ENCODE measurements around the gene WNT2B.

Gene WNT2B

DNA sequence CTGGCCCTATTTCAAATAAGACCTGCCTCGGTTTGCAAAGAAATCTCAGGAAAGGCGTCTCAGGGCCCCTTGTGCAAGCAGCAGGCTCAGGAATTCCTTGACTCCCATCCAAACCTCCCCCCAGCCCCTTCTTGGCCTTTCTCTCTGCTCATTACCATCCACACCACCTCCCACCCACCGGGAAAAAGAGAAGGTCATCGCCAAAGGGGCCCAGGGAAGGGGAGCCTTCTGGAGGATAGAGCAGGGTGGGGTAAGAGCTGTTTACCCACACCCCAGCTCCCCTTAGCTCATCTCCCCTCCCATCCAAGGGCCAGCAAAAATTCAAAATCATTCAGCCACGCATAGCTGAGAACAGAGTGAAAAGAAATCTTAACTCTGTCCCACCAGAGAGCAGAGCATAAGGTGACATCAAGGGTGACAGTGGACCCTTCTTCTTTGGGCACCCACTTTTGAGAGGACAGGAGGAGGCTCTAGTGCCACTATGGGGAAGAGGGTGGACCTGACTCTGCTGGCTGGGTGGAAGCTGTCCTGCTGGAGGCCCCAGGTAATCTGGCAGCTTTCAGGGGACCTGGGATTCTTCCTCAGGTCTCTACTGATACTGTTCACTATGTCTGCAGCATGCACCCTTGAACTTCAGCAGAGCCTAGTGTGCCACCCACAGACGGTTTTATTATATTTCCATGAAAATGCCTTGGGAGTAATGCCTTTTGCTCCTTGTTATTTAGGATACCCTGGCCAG, 3.9 kb upstream of the WNT2B start:
- DNase-seq (ENCODE audit: low read depth in 2 of 2), result no peak

GRCh38 chr1:112505400-112505785, 3.4 kb upstream of the WNT2B start:
- DNase-seq (ENCODE audit: low read depth in 2 of 2), result no peak

- DNase-seq (ENCODE audit: low read depth in 2 of 2), result no peak
Measured at GRCh38 chr1:112505878-112506277, 2.9 kb upstream of the WNT2B start.

GRCh38 chr1:112506306-112506705, 2.5 kb upstream of the WNT2B start:
- DNase-seq (ENCODE audit: low read depth in 2 of 2), result no peak

GRCh38 chr1:112506731-112507130, 2.0 kb upstream of the WNT2B start:
- DNase-seq (ENCODE audit: low read depth in 2 of 2), result no peak

DNA sequence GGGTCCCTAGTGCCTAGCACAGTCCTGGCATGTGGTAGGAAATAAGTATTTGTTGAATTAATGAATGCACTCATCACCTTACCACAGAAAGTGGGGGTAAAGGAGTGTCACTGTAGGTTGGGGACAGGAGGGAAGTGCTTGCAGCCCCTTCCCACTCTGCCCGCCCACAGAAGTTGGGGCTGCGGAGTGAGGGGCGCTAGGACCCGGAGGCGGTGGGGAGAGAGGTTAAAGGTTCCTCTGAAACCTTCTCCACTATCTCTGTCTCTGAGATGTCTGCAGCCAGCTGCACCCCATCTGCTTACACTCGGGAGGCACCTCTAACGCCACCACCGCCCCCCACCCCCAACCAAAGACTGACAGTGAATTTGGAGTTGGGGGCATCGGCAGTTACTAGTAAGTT, 1.4 kb upstream of the WNT2B start:
- no peak for DNase-seq (ENCODE audit: low read depth in 2 of 2)

DNA sequence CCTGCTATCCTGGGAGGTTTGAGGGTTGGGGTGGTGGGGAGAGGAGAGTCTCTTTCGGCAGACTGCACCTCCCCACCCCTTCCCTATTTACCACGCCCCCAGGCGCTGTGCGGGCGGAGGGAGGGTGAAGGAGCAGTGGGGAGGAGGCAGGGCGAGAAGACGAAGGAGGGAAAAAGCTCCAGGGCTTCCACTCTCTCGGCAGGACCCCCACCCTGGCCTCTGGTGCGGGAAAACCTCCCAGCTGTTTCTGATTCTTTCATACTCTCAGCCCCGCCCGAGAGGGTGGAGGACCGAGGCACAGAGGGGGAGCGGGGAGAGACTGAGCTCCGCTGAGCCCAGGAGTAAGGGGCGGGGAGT, 866 bp upstream of the WNT2B start:
- no peak for DNase-seq (ENCODE audit: low read depth in 2 of 2)

DNA sequence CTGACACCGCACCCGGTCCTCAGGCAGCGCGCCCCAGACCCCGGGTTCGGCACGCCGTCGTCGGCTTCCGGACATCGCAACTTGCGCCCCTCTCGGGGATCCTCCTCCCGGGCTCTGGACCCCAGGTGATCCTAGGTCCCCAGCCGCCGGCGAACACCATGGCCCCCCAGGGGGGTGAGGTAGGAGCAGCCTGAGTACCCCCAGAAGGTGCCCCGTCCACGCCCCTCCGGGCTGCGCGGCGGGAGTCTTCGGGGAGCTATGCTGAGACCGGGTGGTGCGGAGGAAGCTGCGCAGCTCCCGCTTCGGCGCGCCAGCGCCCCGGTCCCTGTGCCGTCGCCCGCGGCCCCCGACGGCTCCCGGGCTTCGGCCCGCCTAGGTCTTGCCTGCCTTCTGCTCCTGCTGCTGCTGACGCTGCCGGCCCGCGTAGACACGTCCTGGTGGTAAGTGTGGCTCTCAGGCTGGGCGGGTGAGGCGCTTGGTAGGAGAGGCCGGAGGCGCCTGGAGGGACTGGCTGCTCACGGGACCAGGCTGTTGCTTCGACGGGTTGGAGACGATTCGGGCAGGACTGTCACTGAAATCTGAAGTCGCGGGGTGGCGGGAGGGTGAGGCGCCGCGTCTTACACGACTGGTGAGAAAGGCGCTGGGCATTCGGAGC, 367 bp downstream of the WNT2B start:
- no peak for DNase-seq (ENCODE audit: low read depth in 2 of 2)

DNA sequence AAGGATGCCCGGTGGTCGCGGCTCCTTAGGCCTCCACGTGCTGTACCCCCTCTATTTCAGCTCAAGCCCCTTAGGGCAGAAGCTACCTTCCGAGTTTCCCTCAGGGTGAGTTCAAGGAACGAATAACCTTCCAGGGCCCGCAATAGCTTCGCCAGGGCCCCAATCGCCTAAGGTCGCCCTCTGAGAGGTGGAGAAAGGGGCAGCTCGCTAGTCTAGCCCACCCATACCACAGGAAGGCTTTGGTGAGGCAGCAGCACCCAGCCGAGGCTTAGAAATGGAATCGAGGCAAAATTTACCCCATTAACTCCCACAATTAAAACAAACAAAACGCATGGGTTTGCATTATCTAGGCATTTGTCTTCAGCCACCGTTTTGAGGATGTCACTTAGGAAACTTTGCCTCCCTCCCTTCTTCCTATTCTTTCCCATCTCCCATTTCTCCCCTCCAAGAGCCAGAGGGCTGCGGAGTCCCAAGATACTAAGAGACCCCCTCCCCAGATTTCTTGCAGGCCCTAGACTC, 954 bp downstream of the WNT2B start:
- DNase-seq (ENCODE audit: low read depth in 2 of 2), result no peak

DNA sequence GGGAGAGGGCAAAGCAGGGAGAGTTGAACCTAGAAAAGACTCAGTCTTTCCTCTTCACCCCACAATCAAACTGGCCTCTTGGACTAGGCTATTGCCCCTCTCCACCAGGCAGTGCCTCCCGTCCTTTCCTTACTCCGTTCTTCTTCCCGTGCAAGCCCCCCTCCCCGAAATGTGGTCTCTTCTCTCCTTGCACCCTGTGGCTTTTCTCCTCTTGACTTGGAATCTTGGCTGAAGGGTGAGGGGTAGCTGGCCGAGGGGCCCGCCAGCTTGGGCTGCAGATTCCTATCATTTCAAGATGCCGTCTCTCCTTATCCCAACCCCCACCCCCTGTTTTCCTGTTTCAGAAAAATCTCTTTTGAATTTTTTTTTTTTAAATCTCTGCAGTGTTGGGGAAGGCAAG, 1.6 kb downstream of the WNT2B start:
- no peak for DNase-seq (ENCODE audit: low read depth in 2 of 2)

GRCh38 chr1:112511897-112512296, 3.1 kb downstream of the WNT2B start:
- no peak for DNase-seq (ENCODE audit: low read depth in 2 of 2)

DNA sequence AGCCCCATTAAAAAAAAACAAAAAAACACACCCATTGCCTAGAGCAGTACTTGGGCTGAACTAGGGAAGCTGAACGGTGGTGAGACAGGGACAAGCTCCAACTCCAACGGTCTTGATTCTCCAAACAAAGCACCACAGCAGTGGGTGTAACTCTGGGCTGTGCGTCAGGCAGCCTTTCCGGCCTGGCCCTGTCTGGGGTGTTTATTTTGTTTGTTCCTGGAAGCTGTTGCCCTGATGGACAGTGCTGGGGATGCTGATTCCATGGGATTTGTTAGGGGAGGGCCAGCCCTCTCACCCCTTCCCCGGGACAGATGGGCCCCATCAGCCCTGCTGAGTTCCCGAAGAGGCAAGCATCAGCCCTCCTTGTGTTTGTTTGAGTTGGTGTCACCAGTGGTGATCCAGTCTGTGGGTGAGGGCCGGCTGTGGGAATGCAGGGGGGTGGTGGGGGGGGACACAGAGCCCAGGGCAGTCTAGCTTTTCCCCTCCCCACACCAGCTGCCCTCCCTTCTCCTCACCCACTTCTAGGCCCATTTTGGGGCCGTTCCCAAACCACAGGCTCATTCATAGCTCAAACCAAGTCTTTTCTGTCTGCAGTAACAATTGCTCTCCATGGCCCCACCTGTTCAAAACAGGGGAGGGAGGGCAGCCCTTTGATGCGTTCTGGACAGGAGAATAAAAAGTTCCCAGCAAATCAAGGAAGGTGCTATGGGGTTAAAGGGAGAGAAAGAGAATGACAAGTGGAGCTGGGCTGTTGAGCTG, 4.5 kb downstream of the WNT2B start:
- DNase-seq (ENCODE audit: low read depth in 2 of 2), result no peak

DNA sequence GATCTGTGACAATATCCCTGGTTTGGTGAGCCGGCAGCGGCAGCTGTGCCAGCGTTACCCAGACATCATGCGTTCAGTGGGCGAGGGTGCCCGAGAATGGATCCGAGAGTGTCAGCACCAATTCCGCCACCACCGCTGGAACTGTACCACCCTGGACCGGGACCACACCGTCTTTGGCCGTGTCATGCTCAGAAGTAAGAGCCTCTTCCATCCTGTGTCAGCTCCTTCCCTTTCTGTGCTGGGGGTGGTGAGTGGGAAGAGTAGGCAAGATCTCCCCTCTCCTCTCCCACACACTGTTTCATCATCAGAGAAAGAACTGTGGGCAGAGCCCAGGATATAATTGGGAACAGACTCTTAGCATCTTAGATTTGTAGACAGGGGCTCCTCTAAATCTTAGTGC, 6.1 kb downstream of the WNT2B start:
- DNase-seq (ENCODE audit: low read depth in 2 of 2), result no peak

- DNase-seq (ENCODE audit: low read depth in 2 of 2), result no peak
Measured at GRCh38 chr1:112515311-112516009, 6.7 kb downstream of the WNT2B start.

- no peak for DNase-seq (ENCODE audit: low read depth in 2 of 2)
Measured at GRCh38 chr1:112516141-112516540, 7.4 kb downstream of the WNT2B start.

GRCh38 chr1:112517231-112517630, 8.5 kb downstream of the WNT2B start:
- DNase-seq (ENCODE audit: low read depth in 2 of 2), result no peak

DNA sequence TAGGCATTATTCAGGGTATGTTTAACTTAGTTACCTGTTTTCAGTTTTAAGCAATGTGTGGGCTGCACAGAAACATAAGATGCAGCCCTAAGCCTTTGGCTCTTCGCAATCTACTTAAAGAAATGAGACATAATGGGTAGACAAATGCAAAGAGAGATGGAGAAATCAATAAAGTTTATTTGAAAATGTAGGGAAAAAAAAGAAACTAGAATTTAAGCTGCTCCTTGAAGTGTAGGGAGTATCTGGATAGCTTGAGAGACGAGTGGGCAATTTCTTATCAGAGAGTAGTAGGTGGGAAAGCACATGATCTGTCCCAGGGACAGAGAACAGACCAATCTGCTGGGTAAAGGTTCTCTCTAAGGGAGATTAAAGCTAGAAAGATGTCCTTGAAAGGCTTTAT, 8.9 kb downstream of the WNT2B start:
- no peak for DNase-seq (ENCODE audit: low read depth in 2 of 2)

DNA sequence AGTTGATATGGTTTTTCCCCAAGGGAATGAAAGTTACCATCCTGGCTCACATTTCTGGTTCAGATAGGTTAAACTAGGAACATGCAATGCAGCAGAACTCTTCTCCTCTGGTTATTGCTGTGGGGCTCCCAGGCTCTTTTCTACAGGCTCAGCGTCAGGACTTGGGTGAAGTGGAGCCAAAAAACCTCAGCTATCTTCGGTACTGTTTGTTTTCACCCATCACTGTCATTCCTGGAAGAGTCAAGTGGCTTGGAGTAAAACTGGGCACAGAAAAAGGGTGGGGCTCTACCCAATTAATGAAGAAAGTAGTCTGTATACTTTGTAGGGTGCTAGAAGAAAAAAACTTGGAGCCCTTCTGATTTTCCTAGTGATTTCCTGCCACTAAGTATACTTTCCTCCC, 9.4 kb downstream of the WNT2B start:
- DNase-seq (ENCODE audit: low read depth in 2 of 2), result no peak

GRCh38 chr1:112520166-112520565, 11.4 kb downstream of the WNT2B start:
- no peak for DNase-seq (ENCODE audit: low read depth in 2 of 2)

DNA sequence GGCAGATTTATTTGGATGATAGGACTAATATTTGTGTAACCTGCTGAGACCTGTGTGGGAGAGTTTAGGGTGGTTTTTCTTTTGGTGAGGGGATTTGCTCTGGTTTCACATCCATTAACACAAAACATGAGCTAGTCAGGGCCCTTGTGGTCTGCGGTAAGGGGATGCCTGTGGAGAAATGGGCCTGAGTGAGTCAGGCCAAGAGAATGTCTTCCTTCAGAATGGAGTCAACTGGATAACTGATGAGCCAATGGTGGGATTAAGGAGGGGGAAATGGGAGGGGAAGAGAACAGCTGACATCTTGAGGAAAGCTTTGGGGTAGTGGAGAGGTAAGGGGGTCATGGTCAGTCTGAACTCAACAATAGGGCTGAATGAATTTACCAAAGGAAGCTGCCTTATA, 13.9 kb downstream of the WNT2B start:
- DNase-seq (ENCODE audit: low read depth in 2 of 2), result no peak

- no peak for DNase-seq (ENCODE audit: low read depth in 2 of 2)
Measured at GRCh38 chr1:112524251-112524650, 15.5 kb downstream of the WNT2B start.

DNA sequence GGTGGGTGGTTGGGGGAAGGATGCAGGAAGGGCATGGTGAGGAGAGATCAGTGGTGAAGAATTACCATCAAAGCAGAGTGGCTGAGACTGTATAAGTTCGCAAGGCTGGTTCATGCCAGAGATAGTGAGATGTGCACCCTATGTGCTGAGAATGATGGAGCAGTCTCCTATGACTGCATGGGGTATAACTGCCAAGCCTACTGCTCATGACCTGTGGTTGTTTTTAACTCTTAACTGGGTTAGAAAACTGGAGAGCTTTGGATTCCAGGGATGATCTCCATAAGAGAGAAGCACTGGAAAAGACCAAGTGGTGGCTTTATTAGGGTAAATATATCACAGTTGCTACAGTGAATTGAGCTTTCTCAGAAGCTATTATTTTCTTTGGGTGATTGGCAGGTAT, 16.2 kb downstream of the WNT2B start:
- no peak for DNase-seq (ENCODE audit: low read depth in 2 of 2)
